OCI-LY1 (cell line): ENCODE data around the gene PPP4R3B.

ENCODE experiments used
- H2AFZ ChIP-seq: fragments of 200-600 bp; sonication (generic), shearing (Covaris generic); 2 replicates; pipeline ENCODE4 v1.6.0; 2014; ENCODE audit warnings: antibody characterized with exemption, mild to moderate bottlenecking, low read length
- H3F3A ChIP-seq: fragments of 200-600 bp; sonication (generic), shearing (Covaris generic); 2 replicates; pipeline ENCODE4 v1.6.0; 2014; ENCODE audit warnings: mild to moderate bottlenecking, antibody characterized with exemption, low read length, moderate library complexity; ENCODE audit not compliant: insufficient read depth
- H3K27ac ChIP-seq: fragments of 200-600 bp; sonication (generic); 2 replicates; pipeline ENCODE4 v1.5.1; 2014; ENCODE audit warnings: low read length, mixed run types, mild to moderate bottlenecking, low read depth; ENCODE audit not compliant: poor library complexity, severe bottlenecking
- H3K27me3 ChIP-seq: fragments of 200-600 bp; sonication (generic); 2 replicates; pipeline ENCODE4 v1.6.0; 2014; ENCODE audit warnings: antibody characterized with exemption, mild to moderate bottlenecking, low read length, moderate library complexity; ENCODE audit not compliant: insufficient read depth
- H3K36me3 ChIP-seq: fragments of 200-600 bp; sonication (generic); 2 replicates; pipeline ENCODE4 v1.6.1; 2014; ENCODE audit warnings: mild to moderate bottlenecking, antibody characterized with exemption, low read length, moderate library complexity, mixed read lengths; ENCODE audit not compliant: insufficient read depth
- H3K4me1 ChIP-seq: fragments of 200-600 bp; sonication (generic); 2 replicates; pipeline ENCODE4 v1.5.1; 2014; ENCODE audit warnings: mild to moderate bottlenecking, low read length, moderate library complexity; ENCODE audit not compliant: insufficient read depth, severe bottlenecking
- H3K4me2 ChIP-seq: fragments of 200-600 bp; sonication (generic), shearing (Covaris generic); 2 replicates; pipeline ENCODE4 v1.6.1; 2014; ENCODE audit warnings: low read length
- H3K4me3 ChIP-seq: fragments of 200-600 bp; sonication (generic); 2 replicates; pipeline ENCODE4 v1.5.1; 2014; ENCODE audit warnings: low read length, low read depth, mild to moderate bottlenecking, mixed read lengths; ENCODE audit not compliant: poor library complexity, severe bottlenecking
- H3K79me2 ChIP-seq: fragments of 200-600 bp; shearing (Covaris generic); 2 replicates; pipeline ENCODE4 v1.6.1; 2016; ENCODE audit warnings: mixed run types, low read length, mixed read lengths; ENCODE audit not compliant: insufficient read depth
- H3K9ac ChIP-seq: fragments of 200-600 bp; sonication (generic), shearing (Covaris generic); 2 replicates; pipeline ENCODE4 v1.6.1; 2014; ENCODE audit warnings: mild to moderate bottlenecking, low read length, mixed read lengths
- H3K9me2 ChIP-seq: fragments of 200-600 bp; sonication (generic), shearing (Covaris generic); 2 replicates; pipeline ENCODE4 v1.6.1; 2014; ENCODE audit warnings: low read depth, mild to moderate bottlenecking, low read length, mixed read lengths
- H3K9me3 ChIP-seq: fragments of 200-600 bp; shearing (Covaris generic); 2 replicates; pipeline ENCODE4 v1.6.1; 2014; ENCODE audit warnings: low read length, mixed read lengths
- H4K20me1 ChIP-seq: fragments of 200-600 bp; sonication (generic), shearing (Covaris generic); 2 replicates; pipeline ENCODE4 v1.6.0; 2016; ENCODE audit warnings: mild to moderate bottlenecking, low read length; ENCODE audit not compliant: insufficient read depth
- CTCF ChIP-seq: fragments of 200-600 bp; sonication (generic), shearing (Covaris generic); IDR thresholded peaks from 2 replicates; pipeline ENCODE4 v1.5.1; 2017; ENCODE audit warnings: mild to moderate bottlenecking, antibody characterized with exemption, low read length, moderate library complexity, mixed read lengths
- EZH2 ChIP-seq: fragments of 200-600 bp; sonication (generic), shearing (Covaris generic); IDR thresholded peaks from 2 replicates; pipeline ENCODE4 v1.8.0; 2017; ENCODE audit warnings: borderline replicate concordance, mixed run types, mild to moderate bottlenecking, antibody characterized with exemption, low read length, moderate library complexity, mixed read lengths

Gene PPP4R3B

GRCh38 chr2:55530539-55531081 lies 86.8 kb downstream of the PPP4R3B start:
- no peaks in the 10 kb centered on the region for H3K9me2 ChIP-seq
- no peak overlapping the region for H2AFZ ChIP-seq
- H3F3A ChIP-seq, result no peaks in the 10 kb centered on the region
- H3K36me3 ChIP-seq, result no peaks in the 10 kb centered on the region
- no peak overlapping the region for H3K27ac ChIP-seq
- TF ChIP-seq EZH2 (no peak), CTCF (no peak)
- H3K79me2 ChIP-seq, result no peaks in the 10 kb centered on the region
- H3K27me3 ChIP-seq, result no peaks in the 10 kb centered on the region
- peaks cover 7% of the 10 kb centered on the region for H3K4me1 ChIP-seq
- H4K20me1 ChIP-seq, result no peaks in the 10 kb centered on the region
- H3K4me2 ChIP-seq, result no peak overlapping the region
- H3K4me3 ChIP-seq, result no peak overlapping the region
- H3K9ac ChIP-seq, result no peak overlapping the region
- H3K9me3 ChIP-seq, result no peaks in the 10 kb centered on the region

- H3K4me1 ChIP-seq, result peaks cover 7% of the 10 kb centered on the region
- no peak overlapping the region for H2AFZ ChIP-seq
- H3K9me3 ChIP-seq, result no peaks in the 10 kb centered on the region
- no peaks in the 10 kb centered on the region for H4K20me1 ChIP-seq
- H3K9me2 ChIP-seq, result no peaks in the 10 kb centered on the region
- no peak overlapping the region for H3K27ac ChIP-seq
- H3K27me3 ChIP-seq, result no peaks in the 10 kb centered on the region
- H3K9ac ChIP-seq, result no peak overlapping the region
- H3K4me3 ChIP-seq, result no peak overlapping the region
- no peaks in the 10 kb centered on the region for H3K36me3 ChIP-seq
- no peak overlapping the region for H3K4me2 ChIP-seq
- H3F3A ChIP-seq, result no peaks in the 10 kb centered on the region
- no peaks in the 10 kb centered on the region for H3K79me2 ChIP-seq
- no peak for TF ChIP-seq CTCF
- no peak for TF ChIP-seq EZH2
Measured at GRCh38 chr2:55526174-55526573, 91.2 kb downstream of the PPP4R3B start.

- Histone ChIP-seq H3K9me2 (no peaks in the 10 kb centered on the region), H3K36me3 (no peaks in the 10 kb centered on the region), H3K4me1 (peaks cover 10% of the 10 kb centered on the region), H3K4me3 (no peak overlapping the region), H3K79me2 (no peaks in the 10 kb centered on the region), H3K9me3 (no peaks in the 10 kb centered on the region), H3K9ac (no peak overlapping the region), H3K27me3 (no peaks in the 10 kb centered on the region), H4K20me1 (no peaks in the 10 kb centered on the region), H2AFZ (no peak overlapping the region), H3K27ac (no peak overlapping the region), H3K4me2 (no peak overlapping the region), H3F3A (no peaks in the 10 kb centered on the region)
- TF ChIP-seq CTCF (no peak), EZH2 (no peak)
Measured at GRCh38 chr2:55524884-55525437, 92.5 kb downstream of the PPP4R3B start.
